Left renal pelvis (tissue), 4 donors: ENCODE results near the gene CDK2. TPM values are rescaled to one million over a fixed set of nuclear protein-coding genes. Genes with fewer than 3 reads are reported as not detected.
"Not testable (repeated sequence)": the region's sequence is repeated elsewhere in the genome, so short reads cannot be mapped to it uniquely, and the experiment has no call there.

Experiments
- DNase-seq, 4 donors: peaks; one replicate each; pipeline ENCODE4 v3.0.0-alpha.2; 2013; ENCODE audit warnings: low read depth in 4 of 4, low spot score in 3 of 4
- polyA plus RNA-seq, 4 donors: library from polyadenylated mRNA; unstranded; fragments of 120-200 nt; gene quantifications; one replicate each; pipeline ENCODE4 v1.2.1, GENCODE V29; 2013; ENCODE audit not compliant: insufficient read length in 4 of 4

CDK2 gene
- 10 to 100 TPM; 58.8 to 71.5 (median 66.9) TPM for polyA plus RNA-seq

GRCh38 chr12:55966408-55967281 lies at the start of gene CDK2:
Gene CDK2, plus strand, starts transcription at chr12:55966830. Its CDS starts 179 bp downstream, at chr12:55967009.
- peak; percentile 70 to 85 (median 82) for DNase-seq

GRCh38 chr12:55919032-55919431 lies 47.6 kb upstream of the CDK2 start:
- DNase-seq, result not testable (repeated sequence)

- no peak for DNase-seq
Observed at GRCh38 chr12:55922126-55922525, 44.5 kb upstream of the CDK2 start.

- not testable (repeated sequence) for DNase-seq
Observed at GRCh38 chr12:55923648-55924047, 43.0 kb upstream of the CDK2 start.

- no peak for DNase-seq
Observed at GRCh38 chr12:55925371-55925770, 41.3 kb upstream of the CDK2 start.

GRCh38 chr12:55925870-55926737 lies 40.5 kb upstream of the CDK2 start:
- DNase-seq, result no peak

- DNase-seq, result peak; percentile 82 to 89 (median 85)
Observed at GRCh38 chr12:55926738-55927587, 39.7 kb upstream of the CDK2 start.

GRCh38 chr12:55927588-55928502 lies 38.8 kb upstream of the CDK2 start, which contains the start of gene PYM1:
Gene PYM1, minus strand, starts transcription at chr12:55927894. Its CDS starts 133 bp downstream, at chr12:55927761.
- no peak for DNase-seq

- no peak for DNase-seq
Observed at GRCh38 chr12:55929306-55929791, 37.3 kb upstream of the CDK2 start.

GRCh38 chr12:55930771-55931316 lies 35.8 kb upstream of the CDK2 start, which contains the start of gene DGKA:
Gene DGKA, plus strand, starts transcription at chr12:55931162. Its CDS starts 5,342 bp downstream, at chr12:55936504.
- DNase-seq, result no peak

- no peak for DNase-seq
Observed at GRCh38 chr12:55931317-55931779, 35.3 kb upstream of the CDK2 start.

- DNase-seq, result peak in 1 of 4 donors; percentile 49
Observed at GRCh38 chr12:55931780-55932550, 34.7 kb upstream of the CDK2 start.

- no peak for DNase-seq
Observed at GRCh38 chr12:55932551-55932910, 34.1 kb upstream of the CDK2 start.

GRCh38 chr12:55933169-55933798 lies 33.3 kb upstream of the CDK2 start:
- no peak for DNase-seq

- no peak for DNase-seq
Observed at GRCh38 chr12:55933799-55934742, 32.6 kb upstream of the CDK2 start.

- DNase-seq, result no peak
Observed at GRCh38 chr12:55934773-55935172, 31.9 kb upstream of the CDK2 start.
